Stimulated activated CD8-positive, alpha-beta memory T cell treated with anti-CD3 and anti-CD28 coated beads, Interleukin-12 subunit alpha, Interleukin-12 subunit beta, amount 100 ng/mL, for 24 hours (primary cell): Measurements from ENCODE around the gene SLC25A21.

Source experiments
- DNase-seq: peaks from one replicate; pipeline ENCODE4 v3.0.0-alpha.2; 2020; ENCODE audit errors: extremely low read depth

The SLC25A21 gene

DNA sequence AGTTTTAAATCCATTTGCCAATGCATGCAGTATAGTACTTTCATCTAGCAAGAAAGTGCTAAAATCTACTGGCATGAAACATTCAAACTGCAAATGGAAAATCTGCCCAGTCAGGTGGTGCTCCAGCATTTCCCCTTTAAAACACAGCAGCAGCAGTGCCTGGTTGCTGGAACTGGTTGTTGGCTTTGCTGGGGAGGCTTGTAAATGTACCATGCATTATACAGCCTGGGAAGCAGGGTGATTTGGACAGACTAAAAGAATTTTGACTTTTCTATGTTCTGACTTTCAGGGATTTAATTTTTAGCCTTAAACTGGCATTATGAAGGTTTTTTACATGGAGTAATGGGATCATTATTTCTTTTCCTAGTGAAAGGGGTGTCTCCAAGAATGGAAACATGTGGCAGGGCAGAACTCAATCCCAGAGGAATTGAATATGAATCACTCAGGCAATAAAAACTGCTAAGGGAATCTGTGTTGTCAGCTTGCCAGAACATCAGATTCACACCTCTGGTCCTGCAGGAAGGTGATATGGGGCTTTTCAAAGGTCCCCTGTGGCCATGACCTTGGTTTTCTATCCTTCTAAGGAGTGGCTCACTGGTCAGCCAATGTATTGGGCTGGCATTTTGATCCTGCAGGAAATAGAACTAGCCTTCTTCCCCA is 519.7 kb downstream of the SLC25A21 start:
- no peak for DNase-seq

DNA sequence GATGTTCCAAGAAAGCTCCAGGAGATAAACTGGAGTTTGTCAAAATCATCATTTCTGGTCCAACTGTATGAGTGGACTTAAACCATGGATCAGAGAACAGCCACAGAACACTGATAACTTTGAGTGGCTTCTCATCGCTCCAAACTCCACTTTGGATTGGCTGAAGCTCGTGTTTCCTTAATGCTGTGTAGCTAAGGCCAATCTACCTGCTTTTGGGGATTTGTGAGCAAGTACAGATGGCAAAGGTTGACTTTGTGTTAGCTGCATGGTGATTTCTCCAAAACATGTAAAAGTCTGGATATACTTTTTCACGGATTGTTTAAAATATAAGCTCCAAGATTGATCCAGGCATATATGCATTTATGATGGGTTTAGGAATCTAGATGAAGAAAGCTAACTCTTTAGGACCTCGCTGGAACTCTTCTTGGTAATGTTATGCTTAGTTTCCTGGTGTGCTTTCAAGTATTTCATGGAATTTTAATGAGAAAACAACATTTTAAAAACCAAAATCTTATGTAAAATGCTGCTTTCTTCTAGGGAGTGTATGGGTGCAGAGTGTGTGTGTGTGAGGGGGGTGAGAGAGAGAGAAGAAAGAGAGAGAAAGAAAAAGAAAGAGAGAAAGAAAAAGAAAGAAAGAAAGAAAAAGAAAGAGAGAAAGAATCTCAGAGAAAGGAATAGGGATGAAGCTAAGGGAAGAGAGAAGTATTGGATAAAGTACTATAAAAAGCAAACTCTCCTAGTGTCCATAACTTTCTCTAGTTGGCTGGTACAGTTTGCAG is 522.3 kb downstream of the SLC25A21 start:
- no peak for DNase-seq

DNA sequence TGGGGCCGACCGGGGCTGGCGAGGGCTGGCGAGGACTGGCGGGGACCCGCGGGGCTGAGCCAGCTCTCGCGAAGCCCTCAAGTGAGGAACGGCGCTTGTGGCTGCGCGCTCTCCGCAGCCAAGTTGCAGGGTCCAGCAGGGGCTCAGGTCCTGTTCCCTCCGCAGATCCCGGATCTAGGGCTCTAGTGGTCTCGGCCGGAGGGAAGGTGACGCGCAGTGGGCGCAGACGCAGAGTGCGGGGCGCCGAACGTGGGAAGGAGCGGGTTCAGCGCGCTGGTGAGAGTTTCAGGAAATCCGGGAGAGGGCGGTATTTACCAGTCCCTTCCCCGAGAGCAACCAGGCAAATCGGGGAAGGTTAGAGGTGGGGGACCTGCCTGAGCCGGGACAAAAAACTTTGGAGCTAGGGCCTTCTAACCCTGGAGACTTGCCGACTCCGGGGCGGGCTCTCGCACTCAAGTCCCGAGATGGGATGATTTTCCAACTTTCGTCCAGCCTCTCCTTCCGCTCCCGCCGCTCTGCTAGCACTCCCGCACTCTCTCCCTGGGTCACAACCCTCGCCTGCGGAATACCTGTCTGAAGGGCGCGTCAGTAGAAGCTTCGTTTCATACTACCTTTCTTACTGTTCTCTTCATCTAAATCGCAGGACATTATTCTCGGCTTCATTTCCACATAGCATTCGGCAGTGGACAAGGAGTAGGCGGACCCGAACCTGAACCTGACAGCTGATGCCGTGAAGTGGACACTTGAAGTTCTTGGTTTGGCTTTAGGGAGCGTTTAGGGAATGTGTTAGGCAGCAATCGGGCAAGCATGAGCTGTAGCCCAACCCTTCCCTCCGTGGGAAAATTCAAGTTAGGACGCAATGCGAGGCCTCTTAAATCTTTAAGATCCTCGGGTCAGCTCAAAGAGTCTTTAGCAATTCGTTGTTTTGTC is 524.3 kb downstream of the SLC25A21 start:
- DNase-seq: no peak

DNA sequence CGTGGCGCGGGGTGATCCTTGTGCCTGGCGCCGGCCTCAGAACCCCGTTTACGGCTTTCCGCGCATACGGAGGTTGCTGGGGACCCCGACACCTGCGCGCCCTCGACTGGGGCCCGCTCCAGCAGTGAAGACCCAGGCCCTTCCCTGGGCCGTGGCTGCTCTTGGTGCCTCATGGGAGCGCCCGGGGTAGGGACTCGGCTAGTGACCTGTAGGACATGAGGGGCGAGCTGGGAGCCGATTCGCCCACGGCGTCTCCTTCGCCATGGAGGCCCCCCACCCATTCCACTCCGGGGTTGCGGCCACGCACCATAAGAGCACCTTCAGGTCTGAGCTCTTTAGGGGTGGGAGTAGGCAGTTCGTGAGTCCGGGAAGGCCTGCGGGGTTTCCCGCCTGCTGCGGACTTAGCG is 525.0 kb downstream of the SLC25A21 start:
- no peak for DNase-seq

DNA sequence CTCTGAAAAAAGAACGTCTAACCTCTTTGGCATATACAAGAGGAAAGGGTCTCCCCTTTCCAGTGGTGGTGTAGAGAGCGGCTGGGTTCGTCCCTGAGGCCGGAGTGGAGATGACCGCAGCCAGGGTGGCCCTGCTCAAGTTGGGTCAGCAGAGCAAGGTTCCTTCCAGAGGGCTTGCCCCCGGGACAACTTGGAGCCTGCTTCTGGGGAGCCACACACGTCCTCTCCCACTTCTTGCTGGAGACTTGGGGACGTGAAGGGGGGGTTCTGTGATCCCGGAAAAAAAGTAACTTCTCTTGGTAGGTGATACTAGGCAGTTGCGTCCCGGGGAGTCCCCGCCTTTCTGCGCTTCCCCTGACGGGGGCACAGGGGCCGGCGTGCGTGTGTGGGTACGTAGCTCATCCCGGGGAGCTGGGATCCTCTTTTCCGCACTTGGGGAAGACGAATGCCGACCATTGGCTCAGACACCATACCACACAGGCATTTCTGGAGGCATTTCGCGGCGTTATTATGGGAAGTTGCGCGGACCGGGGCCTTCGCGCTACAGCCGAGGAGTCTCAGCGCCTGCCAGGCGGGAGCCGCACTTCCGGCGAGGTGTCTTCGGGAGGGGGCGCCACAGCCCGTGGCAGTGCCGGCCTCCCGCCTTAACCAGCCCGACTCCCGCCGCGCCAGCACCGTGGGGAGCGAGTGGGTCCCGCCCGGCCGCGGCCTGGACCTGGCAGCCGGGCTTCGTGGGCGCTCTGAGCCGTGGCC is 525.6 kb downstream of the SLC25A21 start:
- no peak for DNase-seq

DNA sequence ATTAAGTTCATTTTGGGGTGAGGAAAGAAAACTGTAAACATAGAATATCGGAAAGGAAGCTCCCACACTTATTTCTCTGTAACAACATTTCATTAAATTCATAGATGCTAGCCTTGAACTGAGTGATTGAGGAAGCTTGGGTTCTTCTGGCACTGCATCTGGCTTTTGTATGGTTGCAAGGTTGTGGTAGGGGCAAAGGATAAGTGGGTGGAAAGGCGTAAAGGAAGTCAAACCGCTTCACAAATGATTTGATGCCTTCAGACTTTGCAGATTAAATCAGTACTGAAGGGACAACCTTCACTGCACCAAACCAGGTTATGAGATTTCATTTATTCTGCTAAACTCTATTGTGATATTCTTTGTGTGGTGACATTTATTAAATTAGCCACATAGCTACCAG is 538.8 kb downstream of the SLC25A21 start:
- no peak for DNase-seq
